RKO (cell line): ENCODE measurements around the gene LYZ.

Experiments used
- DNase-seq: peaks from one replicate; pipeline ENCODE4 v3.0.0-alpha.2; 2016; ENCODE audit warnings: low spot score

LYZ gene

DNA sequence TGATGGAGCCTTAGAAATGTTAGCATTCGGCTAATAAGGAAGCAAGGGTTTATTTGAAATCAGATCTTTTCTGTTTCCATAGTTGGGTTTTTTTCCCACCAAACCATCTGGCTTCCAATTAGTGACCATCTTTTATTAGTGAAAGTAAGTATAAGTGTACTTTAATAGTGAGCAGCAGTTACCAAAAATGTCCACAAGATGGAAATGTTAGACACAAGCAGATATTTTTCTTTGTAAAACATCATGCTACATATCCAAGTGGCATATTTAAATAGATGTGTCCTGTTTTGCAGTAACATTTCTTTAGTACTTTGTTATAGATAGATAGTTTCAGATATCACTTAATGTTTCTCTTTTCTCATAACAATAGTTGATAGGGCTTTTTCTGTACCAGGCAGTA, 40.2 kb downstream of the LYZ start:
- DNase-seq, result peak; percentile 78

DNA sequence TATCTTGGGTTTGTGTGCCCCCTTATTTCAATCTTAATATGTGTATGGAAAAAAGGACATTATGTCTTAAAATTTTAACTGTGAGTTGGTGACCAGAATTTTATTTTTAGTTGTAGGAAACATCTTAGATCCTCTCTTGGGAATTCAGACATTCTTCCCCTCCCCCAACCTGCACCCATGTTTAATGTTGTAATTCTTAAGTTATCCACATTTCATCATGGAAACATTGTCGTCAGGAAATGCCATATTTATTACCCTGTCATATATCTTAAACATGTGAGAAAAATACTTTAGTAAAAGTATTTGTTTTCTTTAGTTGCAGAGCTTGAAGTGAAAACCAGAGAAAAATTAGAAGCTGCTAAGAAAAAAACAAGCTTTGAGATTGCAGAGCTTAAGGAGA, 41.6 kb downstream of the LYZ start:
- DNase-seq, result no peak

DNA sequence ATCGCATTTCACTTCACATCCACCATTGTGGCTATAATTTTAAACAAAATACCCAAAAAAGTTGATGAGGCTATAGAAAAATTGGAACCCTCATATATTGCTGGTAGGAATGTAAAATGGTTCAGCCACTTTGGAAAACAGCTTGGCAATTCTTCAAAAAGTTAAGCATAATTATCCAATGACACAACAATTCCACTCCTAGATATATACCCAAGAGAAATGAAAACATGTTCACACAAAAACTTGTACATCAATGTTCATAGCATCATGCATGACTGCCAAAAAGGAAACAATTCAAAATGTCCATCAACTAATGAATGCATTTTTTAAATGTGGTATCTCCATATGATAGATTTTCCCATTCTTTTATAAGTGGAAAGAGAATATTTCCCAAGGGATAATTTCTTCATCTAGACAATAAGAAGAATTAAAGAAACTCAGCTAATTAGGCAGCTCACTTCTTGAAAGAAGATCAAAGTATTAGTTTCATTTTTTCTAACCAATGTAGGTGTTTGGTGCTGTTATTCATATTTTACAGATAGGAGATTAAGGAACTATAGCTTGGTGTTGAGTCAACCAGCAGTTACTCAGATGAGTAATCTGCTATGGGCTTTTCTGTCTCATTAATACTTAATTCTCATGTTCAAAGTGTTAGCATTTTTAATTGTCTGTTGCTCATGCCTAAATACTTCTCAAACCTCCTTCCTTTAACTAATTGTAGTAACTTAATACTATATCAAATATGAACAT, 44.2 kb downstream of the LYZ start:
- peak; percentile 31 for DNase-seq

DNA sequence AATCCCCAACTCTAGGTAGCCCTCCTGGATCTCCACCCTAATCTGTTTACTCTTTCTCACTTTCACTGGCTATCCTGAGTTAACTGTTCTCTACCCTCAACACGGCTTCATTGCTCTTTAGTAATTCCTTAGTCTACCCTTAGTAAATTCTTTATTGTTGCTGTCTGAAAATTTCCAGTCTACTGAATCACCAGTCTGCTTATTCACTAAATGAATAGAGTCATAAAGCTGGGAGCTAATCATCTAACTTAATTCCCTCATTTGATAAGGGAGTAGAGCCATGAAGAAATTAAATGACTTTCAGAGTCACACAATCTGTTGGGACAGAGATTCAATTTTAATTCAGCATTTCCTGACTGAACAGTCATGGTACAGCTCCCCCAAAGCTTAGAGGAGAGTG, 47.9 kb downstream of the LYZ start:
- DNase-seq, result no peak

DNA sequence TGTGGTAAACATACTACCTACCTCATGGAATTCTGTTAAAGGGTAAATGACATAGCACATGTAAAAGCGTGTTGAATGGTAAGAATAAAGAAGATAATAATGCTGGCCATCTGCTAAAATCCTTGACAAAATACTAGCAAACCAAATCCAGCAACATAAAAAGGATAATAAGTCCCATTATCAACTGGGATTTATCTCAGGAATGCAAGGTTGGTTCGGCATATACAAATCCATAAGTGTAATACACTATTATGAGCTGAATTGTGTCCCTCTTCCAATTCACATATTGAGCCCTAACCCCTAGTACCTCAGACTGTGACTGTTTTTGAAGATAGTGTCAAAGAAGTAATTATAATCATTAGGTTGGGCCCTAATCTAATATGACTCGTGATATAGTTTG, 48.8 kb downstream of the LYZ start:
- DNase-seq, result no peak

DNA sequence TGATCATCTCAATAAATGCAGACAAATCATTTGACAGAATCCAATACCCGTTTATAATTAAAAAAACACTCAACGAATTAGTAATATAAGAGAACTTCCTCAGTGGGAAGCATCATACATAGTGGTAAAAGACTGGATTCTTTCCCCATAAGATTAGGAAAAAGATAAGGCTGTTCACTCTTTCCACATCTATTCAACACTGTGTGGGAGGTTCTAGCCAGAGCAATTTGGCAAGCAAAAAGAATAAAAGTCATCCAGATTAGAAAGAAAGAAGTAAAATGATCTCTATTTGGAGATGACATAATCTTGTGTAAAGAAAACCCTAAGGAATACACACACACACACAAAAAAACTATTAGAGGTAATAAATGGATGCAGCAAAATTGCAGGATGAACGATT, 49.8 kb downstream of the LYZ start:
- no peak for DNase-seq

DNA sequence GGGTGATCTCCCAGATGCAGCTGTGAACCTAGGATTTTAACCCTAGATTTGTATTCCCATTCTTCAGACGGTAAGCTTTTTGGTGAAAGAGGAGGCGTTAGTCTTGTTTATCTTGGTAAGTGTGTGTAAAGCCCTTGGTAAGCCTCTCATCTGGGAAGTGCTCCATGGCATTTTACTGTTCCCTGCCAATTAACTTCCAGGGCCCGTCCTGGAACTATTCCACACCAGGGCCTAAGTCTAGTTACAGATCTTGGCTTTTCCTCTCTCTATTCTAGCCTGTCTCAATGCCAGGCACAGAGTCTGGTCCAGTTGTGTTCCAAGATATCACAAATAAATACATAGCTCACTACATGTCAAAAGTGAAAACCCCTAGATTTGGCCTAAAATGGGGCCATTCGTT, 53.8 kb downstream of the LYZ start:
- DNase-seq, result no peak
